Effector memory CD8-positive, alpha-beta T cell (primary cell): ENCODE measurements around the gene ADAM10.

Experiments
- ATAC-seq: fragments of 150-1000 bp; cut with Tn5 transposase; replicated peaks from 2 replicates; pipeline ENCODE4 v1.10.0; 2021; ENCODE audit warnings: mild to moderate bottlenecking, moderate library complexity
- DNase-seq, 3 experiments: peaks; one replicate each; pipeline ENCODE4 v3.0.0; 2021
- H3K27ac Mint-ChIP-seq, 2 donors: one replicate each; pipeline ENCODE4 v1.8.0; 2022; ENCODE audit warnings: mild to moderate bottlenecking in 2 of 2, mixed read lengths in 2 of 2, moderate library complexity in 2 of 2
- H3K27me3 Mint-ChIP-seq, 2 donors: one replicate each; pipeline ENCODE4 v1.8.0; 2022; ENCODE audit warnings: mixed read lengths in 2 of 2
- H3K36me3 Mint-ChIP-seq: one replicate; pipeline ENCODE4 v1.8.0; 2022; ENCODE audit warnings: mild to moderate bottlenecking, moderate library complexity, mixed read lengths; ENCODE audit not compliant: insufficient read depth
- H3K4me1 Mint-ChIP-seq, 2 donors: one replicate each; pipeline ENCODE4 v1.8.0; 2022; ENCODE audit warnings: low read depth in 2 of 2, mixed read lengths in 2 of 2
- H3K4me3 Mint-ChIP-seq, 2 donors: one replicate each; pipeline ENCODE4 v1.8.0; 2022; ENCODE audit warnings: mild to moderate bottlenecking in 2 of 2, mixed read lengths in 2 of 2, moderate library complexity in 2 of 2
- H3K9me3 Mint-ChIP-seq, 2 donors: one replicate each; pipeline ENCODE4 v1.8.0; 2022; ENCODE audit warnings: mixed read lengths in 2 of 2

ADAM10 gene

DNA sequence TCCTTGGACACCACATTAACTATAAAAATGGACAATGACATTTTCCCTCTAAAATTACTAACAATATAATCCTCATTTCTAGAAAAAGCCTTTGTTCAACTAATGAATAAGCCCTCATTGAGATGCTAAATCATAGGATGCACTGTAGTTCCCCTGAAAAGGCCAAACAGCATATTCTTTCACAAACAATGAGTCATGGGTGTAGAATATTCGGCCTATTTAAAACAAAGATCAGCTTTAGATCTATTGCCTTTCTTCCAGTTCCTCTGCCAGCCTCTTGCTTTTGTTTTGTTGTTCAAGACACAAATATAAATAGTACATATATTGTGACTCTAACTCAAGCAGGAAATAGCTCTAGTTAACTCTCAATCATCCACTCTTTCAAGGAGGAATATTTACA, 82.5 kb downstream of the ADAM10 start:
- Mint-ChIP-seq H3K27ac (no peak overlapping the region), H3K27me3 (no peaks in the 10 kb centered on the region), H3K4me3 (no peak overlapping the region), H3K36me3 (peaks cover 11% of the 10 kb centered on the region), H3K9me3 (no peaks in the 10 kb centered on the region), H3K4me1 (peaks cover 5 to 31% of the 10 kb centered on the region in 2 donors)
- ATAC-seq: no peak
- DNase-seq: no peak

DNA sequence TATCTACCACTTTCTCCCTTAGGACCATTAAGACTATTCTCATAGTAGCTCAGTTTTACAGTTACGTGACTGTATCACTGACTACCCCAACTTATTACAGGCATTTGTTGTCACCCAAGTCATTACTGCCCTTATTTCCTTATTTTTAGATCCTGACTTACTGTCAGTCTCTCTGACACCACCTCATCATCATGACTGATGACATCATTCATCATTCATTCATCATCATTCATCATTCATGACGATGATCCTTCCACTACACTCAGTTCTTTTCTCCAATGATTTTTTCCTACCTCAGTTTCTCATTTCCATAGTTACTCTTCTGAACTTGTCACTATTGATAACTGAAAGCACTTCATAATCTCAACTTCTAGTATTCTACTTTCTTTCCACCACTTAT, 83.8 kb downstream of the ADAM10 start:
- peaks cover 11% of the 10 kb centered on the region for H3K36me3 Mint-ChIP-seq
- no peaks in the 10 kb centered on the region for H3K9me3 Mint-ChIP-seq
- DNase-seq: no peak
- H3K27ac Mint-ChIP-seq: peak overlapping the region in 1 of 2 donors; percentile 20
- ATAC-seq: no peak
- H3K4me1 Mint-ChIP-seq: peaks cover 3 to 31% of the 10 kb centered on the region in 2 donors
- no peak overlapping the region for H3K4me3 Mint-ChIP-seq
- no peaks in the 10 kb centered on the region for H3K27me3 Mint-ChIP-seq

DNA sequence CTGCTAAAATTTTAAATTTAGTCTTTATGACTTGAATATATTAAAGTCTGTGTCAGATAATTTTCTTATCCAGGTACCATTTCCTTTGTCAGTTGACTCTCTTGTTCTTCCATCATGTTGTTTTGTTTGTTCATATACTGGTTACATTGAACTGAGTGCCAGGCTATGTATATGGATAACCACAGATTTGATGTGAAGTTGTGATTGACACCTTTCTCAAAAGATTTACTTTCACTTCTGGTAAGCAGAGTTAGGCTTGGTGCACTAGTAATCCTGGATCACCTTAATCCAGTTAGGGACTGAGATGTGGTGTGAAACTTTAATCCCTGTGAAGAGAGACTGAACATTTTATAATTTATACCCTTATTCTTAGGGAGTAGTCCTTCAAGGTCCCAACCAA, 99.4 kb downstream of the ADAM10 start:
- peak; percentile 82 for ATAC-seq
- Mint-ChIP-seq H3K4me3 (peak overlapping the region in 1 of 2 donors; percentile 35), H3K27ac (peak overlapping the region; percentile 16 to 53), H3K27me3 (no peaks in the 10 kb centered on the region), H3K9me3 (no peaks in the 10 kb centered on the region), H3K36me3 (peaks cover 7% of the 10 kb centered on the region), H3K4me1 (peaks cover 14 to 37% of the 10 kb centered on the region in 2 donors)
- no peak for DNase-seq

DNA sequence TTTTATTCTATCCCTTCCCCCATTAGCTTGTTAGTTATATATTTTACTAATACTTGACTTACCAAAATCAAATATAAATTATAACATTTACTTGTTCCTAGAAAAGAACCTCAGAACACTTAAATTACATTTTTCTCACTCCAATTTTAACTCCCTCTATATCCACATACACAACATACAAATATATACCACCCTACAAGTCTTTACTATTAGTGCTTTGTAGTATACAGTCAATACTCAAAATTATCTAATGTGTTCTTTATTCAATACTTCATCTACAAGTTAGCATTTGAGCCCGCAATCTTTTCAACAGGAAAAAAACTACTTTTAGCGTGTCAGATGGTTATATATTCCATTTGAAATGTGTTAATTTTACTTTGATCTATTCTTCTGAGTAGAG, 100.3 kb downstream of the ADAM10 start:
- no peak for DNase-seq
- H3K36me3 Mint-ChIP-seq: peaks cover 14% of the 10 kb centered on the region
- H3K9me3 Mint-ChIP-seq: no peaks in the 10 kb centered on the region
- H3K4me3 Mint-ChIP-seq: no peak overlapping the region
- ATAC-seq: no peak
- H3K4me1 Mint-ChIP-seq: peaks cover 13 to 40% of the 10 kb centered on the region in 2 donors
- no peaks in the 10 kb centered on the region for H3K27me3 Mint-ChIP-seq
- H3K27ac Mint-ChIP-seq: peak overlapping the region in 1 of 2 donors; percentile 16

DNA sequence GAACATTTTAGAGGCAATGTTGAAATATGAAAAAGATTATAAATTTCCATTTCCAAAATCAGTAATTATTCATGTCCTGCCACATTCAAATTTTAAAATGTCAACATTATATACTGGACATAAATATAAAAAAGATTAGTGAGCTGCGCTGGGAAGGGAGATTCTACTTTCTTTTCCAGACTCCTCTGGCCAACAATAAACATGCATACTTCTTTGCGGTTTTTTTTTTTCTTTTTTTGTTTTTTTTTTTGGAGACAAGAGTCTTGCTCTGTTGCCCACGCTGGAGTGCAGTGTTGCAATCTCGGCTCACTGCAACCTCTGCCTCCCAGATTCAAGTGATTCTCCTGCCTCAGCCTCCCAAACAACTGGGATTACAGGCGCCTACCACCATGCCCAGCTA, 105.5 kb downstream of the ADAM10 start:
- peaks cover 35% of the 10 kb centered on the region for H3K36me3 Mint-ChIP-seq
- H3K4me1 Mint-ChIP-seq: peaks cover 4 to 22% of the 10 kb centered on the region in 2 donors
- no peak overlapping the region for H3K27ac Mint-ChIP-seq
- H3K27me3 Mint-ChIP-seq: no peaks in the 10 kb centered on the region
- DNase-seq: no peak
- H3K4me3 Mint-ChIP-seq: no peak overlapping the region
- ATAC-seq: no peak
- no peaks in the 10 kb centered on the region for H3K9me3 Mint-ChIP-seq

DNA sequence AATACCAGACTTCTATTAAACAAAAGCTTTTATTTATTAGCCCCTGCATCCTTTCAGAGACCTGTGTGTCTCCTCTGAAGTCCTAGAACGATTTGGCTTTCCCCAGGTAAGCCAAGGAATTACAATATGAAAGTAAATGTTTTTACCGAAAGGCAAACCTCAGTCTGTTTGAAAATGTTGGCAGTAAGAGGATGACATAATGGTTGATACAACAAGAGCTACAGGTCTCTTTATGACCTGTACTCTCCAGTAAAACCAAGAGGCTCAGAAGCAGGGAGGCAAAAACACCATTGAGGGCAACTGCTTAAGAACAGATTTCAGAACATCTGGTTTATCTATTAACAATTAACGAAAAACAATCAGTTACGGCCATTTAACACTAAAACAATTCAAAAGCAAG, 107.8 kb downstream of the ADAM10 start:
- Mint-ChIP-seq H3K27ac (peak overlapping the region in 1 of 2 donors; percentile 68), H3K4me3 (no peak overlapping the region), H3K36me3 (peaks cover 42% of the 10 kb centered on the region), H3K27me3 (no peaks in the 10 kb centered on the region), H3K4me1 (peaks cover 4 to 20% of the 10 kb centered on the region in 2 donors), H3K9me3 (no peaks in the 10 kb centered on the region)
- DNase-seq (no peak), ATAC-seq (no peak)

DNA sequence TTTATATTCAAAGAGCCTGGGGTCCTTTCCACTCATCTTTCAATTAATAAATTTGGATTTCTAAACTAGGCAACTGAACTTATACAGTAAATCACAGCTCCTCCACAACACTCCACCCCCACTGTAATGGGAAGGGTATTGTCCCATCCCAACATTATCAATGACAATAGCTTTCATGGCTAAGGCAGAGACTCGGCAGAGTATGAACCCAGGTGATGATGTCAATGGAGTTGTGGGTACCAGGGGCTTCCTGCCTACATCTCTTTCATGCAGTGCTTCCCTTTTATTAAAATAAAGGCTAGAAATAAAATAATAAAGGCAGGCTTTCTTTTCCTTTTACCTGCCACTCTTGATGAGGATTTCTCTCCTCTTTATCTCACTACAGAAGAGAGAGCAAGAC, 109.5 kb downstream of the ADAM10 start:
- no peaks in the 10 kb centered on the region for H3K27me3 Mint-ChIP-seq
- H3K4me1 Mint-ChIP-seq: peaks cover 4 to 22% of the 10 kb centered on the region in 2 donors
- no peaks in the 10 kb centered on the region for H3K9me3 Mint-ChIP-seq
- peak overlapping the region; percentile 59 to 79 for H3K27ac Mint-ChIP-seq
- H3K4me3 Mint-ChIP-seq: no peak overlapping the region
- peaks cover 35% of the 10 kb centered on the region for H3K36me3 Mint-ChIP-seq
- ATAC-seq (no peak), DNase-seq (no peak)

DNA sequence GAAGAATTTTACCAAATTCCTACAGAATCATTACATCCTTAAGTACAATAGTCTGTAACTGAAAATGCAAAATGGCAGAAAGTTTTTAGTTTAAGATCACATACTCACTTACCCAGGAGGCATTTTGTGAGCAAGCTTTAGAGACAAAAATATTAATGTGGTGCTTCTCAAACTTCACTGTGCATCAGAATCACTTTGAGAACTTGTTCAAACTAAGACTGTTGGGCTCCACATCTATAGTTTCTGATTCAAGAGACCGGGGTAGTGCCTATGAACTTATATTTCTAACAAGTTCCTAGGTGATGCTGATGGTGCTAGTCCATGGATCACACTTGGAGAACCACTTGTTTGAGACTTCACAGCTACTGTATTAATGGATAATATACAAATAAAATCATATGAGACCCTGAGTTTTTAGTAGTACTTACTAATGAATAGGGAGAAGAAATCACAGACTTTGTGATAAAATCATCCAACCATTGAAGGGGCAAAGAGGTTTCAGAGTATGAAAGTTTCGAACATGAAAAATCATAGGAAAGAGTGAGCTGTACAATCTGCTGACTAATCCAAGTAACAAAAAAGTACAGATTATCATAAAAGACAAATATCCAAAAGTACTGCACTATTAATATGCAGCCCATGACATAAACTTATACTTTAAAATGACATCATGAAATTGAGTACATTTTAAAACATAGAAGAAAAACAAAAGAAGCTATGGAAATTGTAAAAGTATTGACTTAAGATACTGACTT, 110.3 kb downstream of the ADAM10 start:
- Mint-ChIP-seq H3K27me3 (no peaks in the 10 kb centered on the region), H3K4me3 (no peak overlapping the region), H3K36me3 (peaks cover 30% of the 10 kb centered on the region), H3K27ac (peak overlapping the region; percentile 59 to 79), H3K9me3 (no peaks in the 10 kb centered on the region), H3K4me1 (peaks cover 4 to 19% of the 10 kb centered on the region in 2 donors)
- DNase-seq: no peak
- no peak for ATAC-seq

DNA sequence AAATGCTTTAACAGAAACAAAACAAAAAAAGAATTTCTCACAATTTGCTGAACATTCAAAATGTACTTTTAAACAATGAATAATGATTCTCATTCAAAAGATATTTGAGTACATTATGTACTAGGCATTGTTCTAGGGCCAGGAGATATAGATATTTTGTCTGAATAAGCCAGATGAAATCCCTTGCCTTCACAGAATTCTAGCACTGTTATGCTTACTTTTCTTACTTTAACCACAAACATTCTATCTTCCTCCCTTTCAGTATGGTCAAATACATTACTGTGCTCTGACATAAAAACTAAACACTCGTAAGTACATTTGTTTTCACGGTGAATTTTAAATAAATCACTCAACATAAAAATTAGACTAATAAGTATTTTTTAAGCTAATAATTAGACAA, 116.7 kb downstream of the ADAM10 start:
- H3K4me3 Mint-ChIP-seq: no peak overlapping the region
- no peak for DNase-seq
- no peaks in the 10 kb centered on the region for H3K9me3 Mint-ChIP-seq
- no peak overlapping the region for H3K27ac Mint-ChIP-seq
- peaks cover 14 to 28% of the 10 kb centered on the region in 2 donors for H3K4me1 Mint-ChIP-seq
- no peaks in the 10 kb centered on the region for H3K27me3 Mint-ChIP-seq
- peaks cover 17% of the 10 kb centered on the region for H3K36me3 Mint-ChIP-seq
- ATAC-seq: no peak

DNA sequence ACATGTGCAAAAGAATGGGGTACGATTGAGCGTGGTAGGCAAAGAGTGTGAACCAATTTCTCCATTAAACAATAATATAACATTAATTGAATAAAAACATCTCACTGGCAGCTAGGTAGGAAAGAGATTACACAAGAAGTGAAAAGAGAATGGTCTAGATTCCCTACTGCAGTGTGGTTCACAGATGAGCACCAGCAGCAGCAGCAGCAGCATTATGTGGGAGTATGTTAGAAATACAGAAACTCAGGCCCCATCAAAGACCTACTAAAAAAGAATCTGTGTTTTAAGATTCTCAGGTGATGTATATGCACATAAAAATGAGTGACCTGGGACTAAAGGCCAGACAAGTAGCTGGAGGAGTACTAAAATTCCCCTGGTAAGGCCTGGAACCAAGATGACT, 118.2 kb downstream of the ADAM10 start:
- H3K27ac Mint-ChIP-seq: peak overlapping the region; percentile 59 to 87
- H3K4me1 Mint-ChIP-seq: peaks cover 22 to 40% of the 10 kb centered on the region in 2 donors
- peaks cover 12% of the 10 kb centered on the region for H3K36me3 Mint-ChIP-seq
- no peaks in the 10 kb centered on the region for H3K27me3 Mint-ChIP-seq
- H3K4me3 Mint-ChIP-seq: peak overlapping the region in 1 of 2 donors; percentile 23
- DNase-seq (no peak), ATAC-seq (no peak)
- no peaks in the 10 kb centered on the region for H3K9me3 Mint-ChIP-seq

DNA sequence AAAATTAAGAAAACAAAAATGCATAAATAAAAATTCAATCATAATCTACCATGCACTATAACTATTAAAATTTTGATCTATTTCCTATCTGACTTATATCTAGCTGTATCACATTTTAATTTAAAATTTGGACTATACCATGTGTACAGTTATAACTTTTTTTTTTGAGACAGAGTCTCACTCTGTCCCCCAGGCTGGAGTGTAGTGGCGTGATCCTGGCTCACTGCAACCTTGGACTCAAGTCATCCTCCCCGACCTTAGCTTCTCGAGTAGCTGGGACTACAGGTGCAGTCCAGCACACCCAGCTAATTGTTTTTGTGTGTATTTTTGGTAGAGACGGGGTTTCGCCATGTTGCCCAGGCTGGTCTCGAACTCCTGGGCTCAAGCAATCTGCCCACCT, 119.9 kb downstream of the ADAM10 start:
- Mint-ChIP-seq H3K27me3 (no peaks in the 10 kb centered on the region), H3K4me3 (no peak overlapping the region), H3K9me3 (no peaks in the 10 kb centered on the region), H3K36me3 (peaks cover 17% of the 10 kb centered on the region), H3K27ac (peak overlapping the region; percentile 97 to 100), H3K4me1 (peaks cover 26 to 45% of the 10 kb centered on the region in 2 donors)
- ATAC-seq: no peak
- no peak for DNase-seq

DNA sequence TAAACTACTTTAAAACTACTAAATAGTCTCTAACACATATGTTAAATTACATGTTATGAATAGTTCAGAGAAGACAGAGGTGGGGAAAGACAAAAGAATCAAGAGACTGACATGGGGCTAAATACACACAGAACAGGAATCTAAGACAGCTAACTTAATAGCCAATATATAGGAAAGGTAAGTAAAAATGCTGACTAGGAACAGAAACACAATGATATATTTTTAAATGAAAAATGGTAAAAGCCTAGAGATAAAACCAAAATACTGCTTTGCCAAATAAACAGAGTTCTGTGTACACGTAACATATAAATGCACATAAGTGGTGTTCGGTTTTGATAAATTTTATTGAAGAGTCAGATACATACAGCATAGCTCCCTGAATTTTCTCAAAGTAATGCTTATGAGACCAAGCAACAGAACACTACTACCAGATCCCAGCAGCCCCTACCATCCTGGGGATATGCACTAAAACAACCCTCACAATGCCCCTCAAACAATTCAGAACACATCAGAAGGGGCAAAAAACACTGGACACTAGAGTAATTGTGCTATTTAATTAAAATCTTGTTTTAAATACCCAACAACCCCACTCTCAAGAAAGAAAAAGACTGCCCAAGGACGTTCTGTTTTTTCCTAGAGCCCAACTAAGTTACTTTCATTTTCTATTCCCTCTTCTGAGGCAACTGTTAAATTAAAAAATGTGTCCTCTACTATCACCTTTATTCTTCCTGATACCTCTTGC, 121.1 kb downstream of the ADAM10 start:
- Mint-ChIP-seq H3K36me3 (peaks cover 10% of the 10 kb centered on the region), H3K27ac (peak overlapping the region; percentile 97 to 100), H3K9me3 (no peaks in the 10 kb centered on the region), H3K4me3 (peak overlapping the region; percentile 68 to 82), H3K27me3 (no peaks in the 10 kb centered on the region), H3K4me1 (peaks cover 28 to 47% of the 10 kb centered on the region in 2 donors)
- ATAC-seq (peak; percentile 56), DNase-seq (no peak)

DNA sequence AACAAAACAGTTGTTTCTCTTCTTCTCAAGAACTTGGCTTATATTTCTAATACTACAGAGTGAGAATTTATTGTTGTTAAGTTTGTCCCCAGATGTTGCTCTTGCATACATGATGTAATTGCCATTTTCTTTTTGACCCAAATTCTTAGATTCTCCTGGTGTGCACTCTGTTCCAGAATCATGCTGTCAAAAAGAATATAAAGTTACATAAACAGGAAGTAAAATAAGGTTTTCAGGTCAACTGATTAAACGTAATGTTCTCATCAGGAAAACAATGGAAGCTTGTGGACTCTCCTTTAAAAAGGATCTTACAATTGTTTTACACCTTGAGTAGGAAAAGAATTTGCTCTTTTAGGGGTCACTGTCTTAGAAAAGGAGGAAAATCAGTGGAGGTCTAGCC, 121.8 kb downstream of the ADAM10 start:
- Mint-ChIP-seq H3K27ac (peak overlapping the region; percentile 97 to 100), H3K9me3 (no peaks in the 10 kb centered on the region), H3K4me3 (peak overlapping the region; percentile 68 to 82), H3K27me3 (no peaks in the 10 kb centered on the region), H3K36me3 (peaks cover 10% of the 10 kb centered on the region), H3K4me1 (peaks cover 35 to 54% of the 10 kb centered on the region in 2 donors)
- ATAC-seq: peak; percentile 71
- DNase-seq: no peak

DNA sequence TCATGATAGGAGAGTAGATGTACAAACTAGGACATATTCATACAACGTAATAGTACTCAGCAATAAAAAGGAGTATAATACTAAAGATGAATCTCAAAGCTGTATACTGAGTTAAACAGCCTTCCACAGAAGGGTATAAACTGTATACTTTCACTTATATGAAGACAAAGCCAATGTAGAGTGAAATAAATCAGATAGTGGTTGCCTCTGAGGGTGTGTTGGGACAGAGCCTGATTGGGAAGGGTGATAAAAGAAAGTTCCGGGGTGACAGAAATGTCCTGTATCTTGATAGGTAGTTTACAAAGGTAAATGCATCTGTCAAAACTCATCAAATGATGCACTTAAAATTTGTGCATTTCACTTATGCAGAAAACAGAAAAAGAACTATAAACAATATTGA, 122.5 kb downstream of the ADAM10 start:
- Mint-ChIP-seq H3K27ac (peak overlapping the region; percentile 97 to 100), H3K27me3 (no peaks in the 10 kb centered on the region), H3K4me3 (peak overlapping the region; percentile 68 to 82), H3K9me3 (no peaks in the 10 kb centered on the region), H3K4me1 (peaks cover 40 to 60% of the 10 kb centered on the region in 2 donors), H3K36me3 (peaks cover 10% of the 10 kb centered on the region)
- no peak for DNase-seq
- peak; percentile 34 for ATAC-seq
